ENCODE data around the gene C19orf81. TPM values are rescaled to one million over a fixed set of nuclear protein-coding genes. Genes with fewer than 3 reads are reported as not detected.

C19orf81 gene
- total RNA-seq, 1 experiment from 2014 or later: 22.4 TPM

- no peak overlapping the region for H3K4me3 Mint-ChIP-seq
- CTCF ChIA-PET: interaction anchor here (0.6 to 7.8 kb wide), 23 partner anchors 9 to 391 kb away, joined by 3 to 184 read pairs (median 4); partner anchors contain the start of genes ACP4 and CLEC11A
- no peaks in the 10 kb centered on the region for H3K9me3 Mint-ChIP-seq
- H3K27me3 Mint-ChIP-seq (ENCODE audit: low read depth): peaks cover 38% of the 10 kb centered on the region
- POLR2A ChIA-PET: no interaction called here
- DNase-seq (ENCODE audit: low spot score) (peak; percentile 62), ATAC-seq (peak; percentile 82)
- peaks cover 9% of the 10 kb centered on the region; the same call in 1 of the 2 replicates for H3K4me1 Mint-ChIP-seq
- H3K36me3 Mint-ChIP-seq: no peaks in the 10 kb centered on the region
- TF ChIP-seq, protein P1, sequence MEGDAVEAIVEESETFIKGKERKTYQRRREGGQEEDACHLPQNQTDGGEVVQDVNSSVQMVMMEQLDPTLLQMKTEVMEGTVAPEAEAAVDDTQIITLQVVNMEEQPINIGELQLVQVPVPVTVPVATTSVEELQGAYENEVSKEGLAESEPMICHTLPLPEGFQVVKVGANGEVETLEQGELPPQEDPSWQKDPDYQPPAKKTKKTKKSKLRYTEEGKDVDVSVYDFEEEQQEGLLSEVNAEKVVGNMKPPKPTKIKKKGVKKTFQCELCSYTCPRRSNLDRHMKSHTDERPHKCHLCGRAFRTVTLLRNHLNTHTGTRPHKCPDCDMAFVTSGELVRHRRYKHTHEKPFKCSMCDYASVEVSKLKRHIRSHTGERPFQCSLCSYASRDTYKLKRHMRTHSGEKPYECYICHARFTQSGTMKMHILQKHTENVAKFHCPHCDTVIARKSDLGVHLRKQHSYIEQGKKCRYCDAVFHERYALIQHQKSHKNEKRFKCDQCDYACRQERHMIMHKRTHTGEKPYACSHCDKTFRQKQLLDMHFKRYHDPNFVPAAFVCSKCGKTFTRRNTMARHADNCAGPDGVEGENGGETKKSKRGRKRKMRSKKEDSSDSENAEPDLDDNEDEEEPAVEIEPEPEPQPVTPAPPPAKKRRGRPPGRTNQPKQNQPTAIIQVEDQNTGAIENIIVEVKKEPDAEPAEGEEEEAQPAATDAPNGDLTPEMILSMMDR (IDR thresholded peaks at IDR 0.05): peak; percentile 37
- TF ChIP-seq, protein P2, sequence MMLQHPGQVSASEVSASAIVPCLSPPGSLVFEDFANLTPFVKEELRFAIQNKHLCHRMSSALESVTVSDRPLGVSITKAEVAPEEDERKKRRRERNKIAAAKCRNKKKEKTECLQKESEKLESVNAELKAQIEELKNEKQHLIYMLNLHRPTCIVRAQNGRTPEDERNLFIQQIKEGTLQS (CRISPR knock-in tag; conservative IDR thresholded peaks at IDR 0.05): no peak
- H3K27ac Mint-ChIP-seq: no peak overlapping the region
These were observed 56.3 kb downstream of the C19orf81 start for GRCh38 chr19:50705422-50706019.

- Mint-ChIP-seq H3K27ac (no peak overlapping the region), H3K9me3 (no peaks in the 10 kb centered on the region), H3K36me3 (no peaks in the 10 kb centered on the region), H3K27me3 (ENCODE audit: low read depth) (peaks cover 33% of the 10 kb centered on the region), H3K4me1 (peaks cover 9% of the 10 kb centered on the region; the same call in 1 of the 2 replicates), H3K4me3 (no peak overlapping the region)
- ChIA-PET POLR2A (no interaction called here), CTCF (interaction anchor here (0.9 to 7.8 kb wide), 7 partner anchors 8 to 164 kb away, joined by 3 to 184 read pairs (median 3); no protein-coding TSS in a partner anchor)
- DNase-seq (ENCODE audit: low spot score) (no peak), ATAC-seq (no peak)
- TF ChIP-seq FOXK1 (CRISPR knock-in tag; IDR thresholded peaks at IDR 0.05) (no peak), GTF2I (CRISPR knock-in tag; conservative IDR thresholded peaks at IDR 0.05) (0 out of 2 replicates have a peak, but pooled peaks have one; percentile 26), NR3C1 (CRISPR knock-in tag; conservative IDR thresholded peaks at IDR 0.05; ENCODE audit: low read depth) (no peak)
These were observed 57.1 kb downstream of the C19orf81 start for GRCh38 chr19:50706387-50706786.

DNA sequence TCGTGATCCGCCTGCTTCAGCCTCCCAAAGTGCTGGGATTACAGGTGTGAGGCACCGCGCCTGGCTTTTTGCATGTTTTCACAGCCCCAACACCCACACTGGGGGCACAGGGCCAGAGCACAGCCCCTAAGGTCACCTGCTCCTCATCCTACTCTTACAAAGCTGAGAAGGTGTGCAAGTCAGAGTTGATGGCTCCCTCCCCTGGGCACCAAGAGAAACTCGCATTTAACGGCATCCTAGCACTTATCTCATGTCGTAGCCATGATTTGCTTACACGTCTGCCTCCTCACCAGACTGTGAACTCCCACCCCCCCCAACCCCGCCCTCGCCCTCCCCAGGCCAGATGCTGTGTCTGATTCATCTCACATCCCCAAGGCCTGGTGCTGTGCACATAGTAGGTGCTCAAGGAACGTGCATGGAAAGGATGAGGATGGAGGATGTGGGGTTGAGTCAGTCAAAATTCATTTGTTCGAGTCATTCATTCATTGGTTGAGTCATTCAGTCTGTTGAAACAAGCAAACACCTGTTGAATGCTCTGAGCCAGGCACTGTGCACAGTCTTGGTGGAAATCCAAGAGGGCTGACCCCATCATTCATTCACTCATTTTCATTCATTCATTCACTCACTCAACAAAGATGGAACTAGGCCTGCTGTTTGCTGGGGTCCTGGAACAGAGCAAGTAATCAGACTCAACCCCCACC, 59.1 kb downstream of the C19orf81 start:
- Mint-ChIP-seq H3K36me3 (no peaks in the 10 kb centered on the region), H3K4me3 (no peak overlapping the region), H3K4me1 (peaks cover 13% of the 10 kb centered on the region), H3K27me3 (ENCODE audit: low read depth) (peaks cover 25% of the 10 kb centered on the region), H3K9me3 (no peaks in the 10 kb centered on the region), H3K27ac (no peak overlapping the region)
- ChIA-PET CTCF (interaction anchor here (1.6 to 7.8 kb wide), 2 partner anchors 15 to 72 kb away, joined by 6 to 184 read pairs; partner anchors contain the start of gene CLEC11A), POLR2A (no interaction called here)
- ATAC-seq: no peak
- TF ChIP-seq, protein P3, sequence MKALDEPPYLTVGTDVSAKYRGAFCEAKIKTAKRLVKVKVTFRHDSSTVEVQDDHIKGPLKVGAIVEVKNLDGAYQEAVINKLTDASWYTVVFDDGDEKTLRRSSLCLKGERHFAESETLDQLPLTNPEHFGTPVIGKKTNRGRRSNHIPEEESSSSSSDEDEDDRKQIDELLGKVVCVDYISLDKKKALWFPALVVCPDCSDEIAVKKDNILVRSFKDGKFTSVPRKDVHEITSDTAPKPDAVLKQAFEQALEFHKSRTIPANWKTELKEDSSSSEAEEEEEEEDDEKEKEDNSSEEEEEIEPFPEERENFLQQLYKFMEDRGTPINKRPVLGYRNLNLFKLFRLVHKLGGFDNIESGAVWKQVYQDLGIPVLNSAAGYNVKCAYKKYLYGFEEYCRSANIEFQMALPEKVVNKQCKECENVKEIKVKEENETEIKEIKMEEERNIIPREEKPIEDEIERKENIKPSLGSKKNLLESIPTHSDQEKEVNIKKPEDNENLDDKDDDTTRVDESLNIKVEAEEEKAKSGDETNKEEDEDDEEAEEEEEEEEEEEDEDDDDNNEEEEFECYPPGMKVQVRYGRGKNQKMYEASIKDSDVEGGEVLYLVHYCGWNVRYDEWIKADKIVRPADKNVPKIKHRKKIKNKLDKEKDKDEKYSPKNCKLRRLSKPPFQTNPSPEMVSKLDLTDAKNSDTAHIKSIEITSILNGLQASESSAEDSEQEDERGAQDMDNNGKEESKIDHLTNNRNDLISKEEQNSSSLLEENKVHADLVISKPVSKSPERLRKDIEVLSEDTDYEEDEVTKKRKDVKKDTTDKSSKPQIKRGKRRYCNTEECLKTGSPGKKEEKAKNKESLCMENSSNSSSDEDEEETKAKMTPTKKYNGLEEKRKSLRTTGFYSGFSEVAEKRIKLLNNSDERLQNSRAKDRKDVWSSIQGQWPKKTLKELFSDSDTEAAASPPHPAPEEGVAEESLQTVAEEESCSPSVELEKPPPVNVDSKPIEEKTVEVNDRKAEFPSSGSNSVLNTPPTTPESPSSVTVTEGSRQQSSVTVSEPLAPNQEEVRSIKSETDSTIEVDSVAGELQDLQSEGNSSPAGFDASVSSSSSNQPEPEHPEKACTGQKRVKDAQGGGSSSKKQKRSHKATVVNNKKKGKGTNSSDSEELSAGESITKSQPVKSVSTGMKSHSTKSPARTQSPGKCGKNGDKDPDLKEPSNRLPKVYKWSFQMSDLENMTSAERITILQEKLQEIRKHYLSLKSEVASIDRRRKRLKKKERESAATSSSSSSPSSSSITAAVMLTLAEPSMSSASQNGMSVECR (CRISPR knock-in tag; IDR thresholded peaks at IDR 0.05; ENCODE audit: borderline replicate concordance): no peak
- no peak for TF ChIP-seq TEAD4 (CRISPR knock-in tag; IDR thresholded peaks at IDR 0.05)
- no peak for TF ChIP-seq ZNF121 (CRISPR knock-in tag; IDR thresholded peaks at IDR 0.05)
- no peak for TF ChIP-seq RORB (CRISPR knock-in tag; IDR thresholded peaks at IDR 0.05)
- TF ChIP-seq, protein P2 (CRISPR knock-in tag; conservative IDR thresholded peaks at IDR 0.05): no peak
- TF ChIP-seq SMAD3 (CRISPR knock-in tag; IDR thresholded peaks at IDR 0.05; ENCODE audit: borderline replicate concordance): no peak
- TF ChIP-seq, protein P4, sequence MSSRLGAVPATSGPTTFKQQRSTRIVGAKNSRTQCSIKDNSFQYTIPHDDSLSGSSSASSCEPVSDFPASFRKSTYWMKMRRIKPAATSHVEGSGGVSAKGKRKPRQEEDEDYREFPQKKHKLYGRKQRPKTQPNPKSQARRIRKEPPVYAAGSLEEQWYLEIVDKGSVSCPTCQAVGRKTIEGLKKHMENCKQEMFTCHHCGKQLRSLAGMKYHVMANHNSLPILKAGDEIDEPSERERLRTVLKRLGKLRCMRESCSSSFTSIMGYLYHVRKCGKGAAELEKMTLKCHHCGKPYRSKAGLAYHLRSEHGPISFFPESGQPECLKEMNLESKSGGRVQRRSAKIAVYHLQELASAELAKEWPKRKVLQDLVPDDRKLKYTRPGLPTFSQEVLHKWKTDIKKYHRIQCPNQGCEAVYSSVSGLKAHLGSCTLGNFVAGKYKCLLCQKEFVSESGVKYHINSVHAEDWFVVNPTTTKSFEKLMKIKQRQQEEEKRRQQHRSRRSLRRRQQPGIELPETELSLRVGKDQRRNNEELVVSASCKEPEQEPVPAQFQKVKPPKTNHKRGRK (CRISPR knock-in tag; IDR thresholded peaks at IDR 0.05; ENCODE audit: borderline replicate concordance): no peak
- TF ChIP-seq FOXK1 (CRISPR knock-in tag; IDR thresholded peaks at IDR 0.05): no peak
- TF ChIP-seq MXD4 (CRISPR knock-in tag; IDR thresholded peaks at IDR 0.05; ENCODE audit: borderline replicate concordance): no peak
- TF ChIP-seq RELA (CRISPR knock-in tag; IDR thresholded peaks at IDR 0.05; ENCODE audit: borderline replicate concordance): no peak
- TF ChIP-seq JAZF1 (CRISPR knock-in tag; IDR thresholded peaks at IDR 0.05): no peak
- no peak for DNase-seq (ENCODE audit: low spot score)
